Heart left ventricle (tissue), 13 donors: Measurements from ENCODE around the gene MYL11.

Source experiments
- POLR2A ChIP-seq, 2 donors: fragments of 450-650 bp; IDR thresholded peaks; one replicate each; pipeline ENCODE4 v1.6.1; 2017; ENCODE audit warnings: antibody characterized with exemption in 2 of 2, mild to moderate bottlenecking in 2 of 2, moderate library complexity in 2 of 2
- TF ChIP-seq, protein P1 (sequence below), 12 donors: fragments of 200-600 bp; sonication (generic) in 4 of 12; IDR thresholded peaks; one replicate each; pipeline versions ENCODE4 v1.5.0 to v1.8.0; 2018 to 2022; ENCODE audit warnings: antibody characterized with exemption in 12 of 12, mild to moderate bottlenecking in 5 of 12
- donor health status: ischemic (EF 13 %, LVEDD 7.1; RV severe dilation, severe dysfunction).
- donor health status: DM: no; HTN: yes; CAD: no.
- donor health status: DM: no; HTN: no; CAD: no.
- donor health status: ischemic (EF 25% LVEDD 6.9; RV normal size, moderate dysfunction).
- donor health status: ischemic (EF 25% LVEDD 5.7; RV mildly dilated, moderate dysfunction).
- donor health status: ischemic (EF 35%, LVEDD 5.7; RV mildly dilated, moderate dysfunction).
- donor health status: nonischemic (EF 11% LVEDD 7.7; RV severe dilation, severe dysfunction).
- donor health status: DM: yes; HTN: yes; CAD: no.
- donor health status: PGD.
- donor health status: ischemic (EF 29% LVEDD 5.4; RV normal size, mild dysfunction).
- donor health status: nonischemic (EF 23%, LVEDD 6.1; RV moderate dilation, normal function).

- TF ChIP-seq POLR2A (IDR thresholded peaks at IDR 0.05), result peak in 1 of 2 donors; percentile 40
- TF ChIP-seq, protein P1, sequence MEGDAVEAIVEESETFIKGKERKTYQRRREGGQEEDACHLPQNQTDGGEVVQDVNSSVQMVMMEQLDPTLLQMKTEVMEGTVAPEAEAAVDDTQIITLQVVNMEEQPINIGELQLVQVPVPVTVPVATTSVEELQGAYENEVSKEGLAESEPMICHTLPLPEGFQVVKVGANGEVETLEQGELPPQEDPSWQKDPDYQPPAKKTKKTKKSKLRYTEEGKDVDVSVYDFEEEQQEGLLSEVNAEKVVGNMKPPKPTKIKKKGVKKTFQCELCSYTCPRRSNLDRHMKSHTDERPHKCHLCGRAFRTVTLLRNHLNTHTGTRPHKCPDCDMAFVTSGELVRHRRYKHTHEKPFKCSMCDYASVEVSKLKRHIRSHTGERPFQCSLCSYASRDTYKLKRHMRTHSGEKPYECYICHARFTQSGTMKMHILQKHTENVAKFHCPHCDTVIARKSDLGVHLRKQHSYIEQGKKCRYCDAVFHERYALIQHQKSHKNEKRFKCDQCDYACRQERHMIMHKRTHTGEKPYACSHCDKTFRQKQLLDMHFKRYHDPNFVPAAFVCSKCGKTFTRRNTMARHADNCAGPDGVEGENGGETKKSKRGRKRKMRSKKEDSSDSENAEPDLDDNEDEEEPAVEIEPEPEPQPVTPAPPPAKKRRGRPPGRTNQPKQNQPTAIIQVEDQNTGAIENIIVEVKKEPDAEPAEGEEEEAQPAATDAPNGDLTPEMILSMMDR (IDR thresholded peaks at IDR 0.05), result peak in 1 of 12 donors; percentile 9
Measured at GRCh38 chr16:30355144-30355953, 19.3 kb upstream of the MYL11 start, which contains the start of gene CD2BP2.
